Stimulated activated CD4-positive, alpha-beta T cell treated with anti-CD3 and anti-CD28 coated beads, Interleukin-2, amount 100 ng/mL, for 4 hours (primary cell): ENCODE measurements around the gene PCDHGB6.
A peak's percentile ranks its signal among the peaks of the same experiment; 100 is the strongest.
"Not testable (repeated sequence)": the region's sequence is repeated elsewhere in the genome, so short reads cannot be mapped to it uniquely, and the experiment has no call there.

Experiments used
- DNase-seq: peaks from one replicate; pipeline ENCODE4 v3.0.0-alpha.2; 2020; ENCODE audit warnings: low read depth

Gene PCDHGB6

GRCh38 chr5:141407790-141408505 is at the start of gene PCDHGB6:
PCDHGB6 (plus strand) TSS chr5:141408021; CDS start chr5:141408203, 182 bp downstream.
- not testable (repeated sequence) for DNase-seq

DNA sequence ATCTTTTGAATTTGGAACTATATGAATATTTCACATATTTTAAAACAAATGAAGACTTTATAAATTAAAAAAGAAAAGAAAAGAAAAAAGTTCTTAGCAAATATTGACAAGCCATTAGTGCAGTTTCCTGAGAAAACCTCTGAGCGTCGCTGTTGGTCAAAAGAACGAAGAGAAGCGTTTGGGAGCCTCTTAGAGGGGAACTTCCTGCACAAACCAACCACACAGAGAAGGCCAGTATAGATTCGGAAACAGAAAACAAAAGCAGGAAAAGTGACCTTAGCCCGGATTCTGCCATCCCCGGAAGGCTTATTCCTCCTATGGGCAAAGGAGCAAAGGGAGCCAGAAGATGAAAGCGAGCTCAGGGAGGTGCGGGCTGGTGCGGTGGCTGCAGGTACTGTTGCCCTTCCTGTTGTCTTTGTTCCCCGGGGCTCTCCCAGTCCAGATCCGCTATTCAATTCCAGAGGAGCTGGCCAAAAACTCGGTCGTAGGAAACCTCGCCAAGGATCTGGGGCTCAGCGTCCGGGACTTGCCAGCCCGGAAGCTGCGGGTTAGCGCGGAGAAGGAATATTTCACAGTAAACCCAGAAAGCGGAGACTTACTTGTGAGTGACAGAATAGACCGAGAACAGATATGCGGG is 47.9 kb upstream of the PCDHGB6 start, which contains the start of gene PCDHGB2:
Gene PCDHGB2 (plus strand): TSS at position 205 of the 637 bp plus-strand sequence. CDS start 142 bp downstream, at position 347.
- DNase-seq, result no peak

- no peak for DNase-seq
These were observed 47.1 kb upstream of the PCDHGB6 start for GRCh38 chr5:141360685-141361084.

- DNase-seq, result no peak
These were observed 45.1 kb upstream of the PCDHGB6 start for GRCh38 chr5:141362719-141363118.

GRCh38 chr5:141363952-141364660 is 43.7 kb upstream of the PCDHGB6 start, which contains the start of gene PCDHGA5:
PCDHGA5 (plus strand) TSS chr5:141364162; CDS start chr5:141364331, 169 bp downstream.
- no peak for DNase-seq

- no peak for DNase-seq
These were observed 41.6 kb upstream of the PCDHGB6 start for GRCh38 chr5:141366016-141366896.

DNA sequence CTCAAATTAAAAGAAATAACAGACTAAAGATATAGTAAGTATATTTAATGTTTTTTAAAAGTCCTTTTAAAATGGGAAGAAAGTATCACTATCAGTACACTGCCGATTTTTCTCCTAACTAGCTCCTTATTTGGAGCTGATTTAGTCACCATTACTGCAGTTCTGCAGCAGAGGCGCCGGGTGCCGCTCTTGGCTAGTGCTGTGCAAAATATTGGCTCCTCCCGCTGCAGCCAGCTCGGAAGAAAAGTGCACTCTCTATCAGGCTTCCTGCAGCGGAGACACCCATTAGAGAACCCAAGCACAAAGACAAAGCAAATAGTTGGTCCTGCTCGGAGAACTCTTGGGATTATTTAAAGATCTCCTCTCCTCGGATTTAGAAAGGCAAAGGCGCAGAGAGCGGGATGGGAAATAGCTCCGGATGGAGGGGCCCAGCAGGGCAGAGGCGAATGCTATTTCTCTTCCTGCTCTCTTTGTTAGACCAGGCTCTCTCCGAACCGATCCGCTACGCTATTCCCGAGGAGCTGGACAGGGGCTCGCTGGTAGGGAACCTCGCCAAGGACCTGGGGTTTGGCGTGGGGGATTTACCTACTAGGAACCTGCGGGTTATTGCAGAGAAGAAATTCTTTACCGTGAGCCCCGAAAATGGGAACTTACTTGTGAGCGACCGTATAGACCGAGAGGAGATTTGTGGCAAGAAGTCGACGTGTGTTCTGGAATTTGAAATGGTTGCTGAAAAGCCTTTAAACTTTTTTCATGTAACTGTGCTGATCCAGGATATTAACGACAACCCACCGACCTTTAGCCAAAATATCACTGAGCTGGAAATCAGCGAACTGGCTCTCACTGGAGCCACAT is 37.6 kb upstream of the PCDHGB6 start, which contains the start of gene PCDHGB3:
Gene PCDHGB3 (plus strand): TSS at position 249 of the 855 bp plus-strand sequence. CDS start 153 bp downstream, at position 402.
- peak; percentile 9 for DNase-seq

GRCh38 chr5:141371572-141372475 is 36.0 kb upstream of the PCDHGB6 start:
- no peak for DNase-seq

DNA sequence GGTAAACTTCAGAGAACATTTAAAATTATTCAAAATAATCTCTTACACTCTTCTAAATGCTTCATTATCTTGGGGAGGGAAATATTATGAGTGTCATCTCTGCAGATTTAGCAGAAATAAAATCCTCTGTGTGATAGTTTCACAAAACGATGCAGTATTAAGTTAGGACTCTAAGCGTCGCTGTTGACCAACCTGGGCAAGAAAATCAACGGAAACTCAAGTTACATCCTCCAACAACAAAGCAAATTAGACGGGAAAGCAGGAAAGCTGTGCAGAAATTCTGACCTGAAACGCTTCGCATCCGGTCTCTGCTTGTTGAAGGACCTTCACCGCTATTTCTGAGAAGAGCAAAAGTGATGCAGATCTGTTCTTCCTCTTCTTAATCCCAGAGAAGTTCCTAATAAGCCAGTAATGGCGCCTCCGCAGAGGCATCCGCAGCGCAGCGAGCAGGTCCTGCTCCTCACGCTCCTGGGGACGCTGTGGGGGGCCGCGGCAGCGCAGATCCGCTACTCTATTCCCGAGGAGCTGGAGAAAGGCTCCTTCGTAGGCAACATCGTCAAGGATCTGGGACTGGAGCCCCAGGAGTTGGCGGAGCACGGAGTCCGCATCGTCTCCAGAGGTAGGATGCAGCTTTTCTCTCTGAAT is 34.0 kb upstream of the PCDHGB6 start, which contains the start of gene PCDHGA6:
Gene PCDHGA6 (plus strand): TSS at position 219 of the 645 bp plus-strand sequence. CDS start 193 bp downstream, at position 412.
- DNase-seq, result no peak

- no peak for DNase-seq
These were observed 33.2 kb upstream of the PCDHGB6 start for GRCh38 chr5:141374627-141375026.

DNA sequence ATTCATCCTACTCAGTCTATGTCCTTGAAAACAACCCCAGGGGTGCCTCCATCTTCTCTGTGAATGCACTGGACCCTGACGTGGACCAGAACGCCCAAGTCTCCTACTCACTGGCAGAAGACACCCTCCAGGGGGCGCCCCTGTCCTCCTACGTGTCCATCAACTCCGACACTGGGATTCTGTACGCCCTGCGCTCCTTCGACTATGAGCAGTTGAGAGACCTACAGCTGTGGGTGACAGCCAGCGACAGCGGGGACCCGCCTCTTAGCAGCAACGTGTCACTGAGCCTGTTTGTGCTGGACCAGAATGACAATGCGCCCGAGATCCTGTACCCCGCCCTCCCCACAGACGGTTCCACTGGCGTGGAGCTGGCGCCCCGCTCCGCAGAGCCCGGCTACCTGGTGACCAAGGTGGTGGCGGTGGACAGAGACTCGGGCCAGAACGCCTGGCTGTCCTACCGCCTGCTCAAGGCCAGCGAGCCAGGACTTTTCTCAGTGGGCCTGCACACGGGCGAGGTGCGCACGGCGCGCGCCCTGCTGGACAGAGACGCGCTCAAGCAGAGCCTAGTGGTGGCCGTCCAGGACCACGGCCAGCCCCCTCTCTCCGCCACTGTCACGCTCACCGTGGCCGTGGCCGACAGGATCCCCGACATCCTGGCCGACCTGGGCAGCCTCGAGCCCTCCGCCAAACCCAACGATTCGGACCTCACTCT is 32.2 kb upstream of the PCDHGB6 start:
- DNase-seq, result not testable (repeated sequence)

DNA sequence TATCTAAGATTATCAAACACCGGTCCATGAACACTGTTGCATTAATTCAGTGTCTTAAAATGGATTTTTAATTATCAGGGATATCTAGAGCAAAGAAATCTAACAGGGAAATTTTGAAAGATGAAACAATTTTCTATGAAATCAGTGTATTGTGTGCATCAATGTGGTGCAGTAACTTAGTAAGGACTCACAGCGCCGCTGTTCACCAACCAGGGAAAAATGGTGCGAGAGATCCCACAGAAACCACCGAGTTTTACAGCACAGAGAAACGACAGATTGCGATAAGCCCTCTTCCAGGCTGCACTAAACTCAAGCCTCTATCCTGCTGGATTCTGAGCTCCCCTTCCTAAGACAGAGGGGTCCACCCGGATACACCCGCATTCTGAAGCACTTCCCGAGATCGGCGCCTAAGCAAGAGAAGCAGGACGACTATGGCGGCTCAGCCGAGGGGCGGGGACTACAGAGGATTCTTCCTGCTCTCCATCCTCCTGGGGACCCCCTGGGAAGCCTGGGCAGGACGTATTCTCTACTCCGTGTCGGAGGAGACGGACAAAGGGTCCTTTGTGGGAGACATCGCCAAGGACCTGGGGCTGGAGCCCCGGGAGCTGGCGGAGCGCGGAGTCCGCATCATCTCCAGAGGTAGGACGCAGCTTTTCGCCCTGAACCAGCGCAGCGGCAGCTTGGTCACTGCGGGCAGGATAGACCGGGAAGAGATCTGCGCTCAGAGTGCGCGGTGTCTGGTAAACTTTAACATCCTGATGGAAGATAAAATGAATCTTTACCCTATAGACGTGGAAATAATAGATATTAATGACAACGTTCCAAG is 25.1 kb upstream of the PCDHGB6 start, which contains the start of gene PCDHGA7:
Gene PCDHGA7 (plus strand): TSS at position 274 of the 826 bp plus-strand sequence. CDS start 158 bp downstream, at position 432.
- DNase-seq, result no peak

GRCh38 chr5:141383345-141383744 is 24.5 kb upstream of the PCDHGB6 start:
- DNase-seq, result no peak

GRCh38 chr5:141384471-141385267 is 23.2 kb upstream of the PCDHGB6 start:
- no peak for DNase-seq

GRCh38 chr5:141387557-141388311 is 20.1 kb upstream of the PCDHGB6 start, which contains the start of gene PCDHGB4:
PCDHGB4 (plus strand) TSS chr5:141387698; CDS start chr5:141387885, 187 bp downstream.
- DNase-seq, result not testable (repeated sequence)
